NCI-H2196 treated with DMSO at 0.1 percent for 48 hours (cell line): Measurements from ENCODE around the gene DIAPH3.
"Not testable (repeated sequence)": the region's sequence is repeated elsewhere in the genome, so short reads cannot be mapped to it uniquely, and the experiment has no call there.

ENCODE experiments used
- DNase-seq: peaks from one replicate; lab custom pipeline; 2025; ENCODE audit not compliant: unreplicated experiment; lab: John Stamatoyannopoulos, UW

DIAPH3 gene

DNA sequence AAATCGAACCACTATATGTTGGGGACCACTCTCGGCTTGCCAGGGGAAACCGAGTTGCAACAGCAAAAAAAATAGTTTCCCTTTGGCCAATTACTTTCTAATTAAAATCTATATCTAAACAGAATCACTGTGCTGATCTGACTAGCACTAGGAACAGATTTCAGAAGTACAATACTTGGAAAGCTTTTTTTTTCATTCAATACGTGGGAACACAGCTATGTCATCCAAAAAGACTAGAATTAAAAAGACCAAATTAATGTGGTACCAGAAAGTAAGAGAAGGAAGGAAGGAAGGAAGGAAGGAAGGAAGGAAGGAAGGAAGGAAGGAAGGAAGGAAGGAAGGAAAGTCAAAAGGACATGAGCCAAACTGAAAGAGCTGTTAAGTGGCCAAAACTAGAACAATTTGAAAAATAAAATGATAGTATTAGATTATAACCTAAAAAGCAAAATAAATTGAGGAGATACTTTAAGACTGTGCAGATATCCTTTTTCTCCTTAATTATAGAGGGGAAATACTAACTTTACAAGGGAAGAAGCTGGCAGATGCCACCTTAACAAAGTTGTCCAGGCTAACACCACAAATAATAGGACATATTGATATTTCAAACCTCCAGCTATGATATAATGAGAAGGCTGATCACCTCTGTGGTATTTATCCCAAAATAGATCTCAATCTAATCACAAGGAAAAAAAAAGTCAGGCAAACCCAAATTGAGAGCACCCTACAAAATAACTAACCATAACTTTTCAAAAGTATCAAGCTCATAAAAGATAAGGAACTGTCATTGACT lies 63.9 kb downstream of the DIAPH3 start:
- DNase-seq: no peak

DNA sequence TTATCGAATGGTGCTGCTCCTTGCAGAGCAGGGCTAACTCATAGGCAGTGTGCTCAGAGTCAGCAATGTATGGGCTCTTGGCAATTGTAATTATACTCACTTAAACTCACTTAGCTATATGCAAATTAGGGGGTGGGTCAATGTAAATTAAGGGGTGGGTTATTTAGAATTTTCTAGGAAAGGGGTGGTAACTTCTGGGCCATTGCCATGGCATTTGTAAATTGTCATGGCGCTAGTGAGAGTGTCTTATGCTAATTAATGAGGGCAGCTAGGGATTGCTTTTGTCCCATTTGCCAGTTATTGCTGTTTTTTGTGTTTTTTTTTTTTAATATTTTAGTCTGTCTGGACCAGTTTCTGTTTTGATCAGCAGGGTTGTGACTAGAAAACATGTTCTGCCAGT lies 68.4 kb downstream of the DIAPH3 start:
- no peak for DNase-seq

DNA sequence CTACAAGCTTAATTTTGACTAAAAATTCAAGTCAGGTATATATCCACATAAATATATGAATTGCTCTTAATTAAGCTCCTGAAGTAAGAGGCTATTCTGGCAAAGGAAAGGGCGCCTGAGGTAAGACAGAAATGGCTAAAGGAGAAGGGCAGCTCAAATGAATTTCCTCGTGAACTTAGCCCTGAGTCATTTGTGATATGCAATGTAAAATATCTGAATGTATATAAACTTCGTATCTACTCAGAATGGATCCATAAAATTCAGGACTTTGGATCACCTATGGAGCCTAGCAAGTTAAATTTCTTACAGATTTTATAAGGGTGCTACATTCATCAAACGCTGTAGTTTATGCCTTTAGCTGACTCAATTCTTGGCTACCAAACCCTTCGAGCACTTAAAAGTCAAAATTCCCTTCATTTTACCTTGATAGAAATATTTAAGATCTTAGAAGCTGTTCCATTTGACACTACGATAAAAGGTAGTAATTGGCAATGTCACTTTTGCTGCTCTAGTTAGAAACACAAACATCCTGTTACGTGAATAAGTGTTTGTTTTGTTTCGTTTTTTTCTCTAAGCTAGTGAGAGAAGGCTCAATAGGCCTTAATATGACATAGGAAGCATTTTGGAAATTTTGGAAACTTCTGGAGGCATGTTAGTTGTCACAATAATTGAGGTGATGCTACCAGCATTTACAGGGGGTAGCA lies 69.2 kb downstream of the DIAPH3 start:
- DNase-seq: no peak

DNA sequence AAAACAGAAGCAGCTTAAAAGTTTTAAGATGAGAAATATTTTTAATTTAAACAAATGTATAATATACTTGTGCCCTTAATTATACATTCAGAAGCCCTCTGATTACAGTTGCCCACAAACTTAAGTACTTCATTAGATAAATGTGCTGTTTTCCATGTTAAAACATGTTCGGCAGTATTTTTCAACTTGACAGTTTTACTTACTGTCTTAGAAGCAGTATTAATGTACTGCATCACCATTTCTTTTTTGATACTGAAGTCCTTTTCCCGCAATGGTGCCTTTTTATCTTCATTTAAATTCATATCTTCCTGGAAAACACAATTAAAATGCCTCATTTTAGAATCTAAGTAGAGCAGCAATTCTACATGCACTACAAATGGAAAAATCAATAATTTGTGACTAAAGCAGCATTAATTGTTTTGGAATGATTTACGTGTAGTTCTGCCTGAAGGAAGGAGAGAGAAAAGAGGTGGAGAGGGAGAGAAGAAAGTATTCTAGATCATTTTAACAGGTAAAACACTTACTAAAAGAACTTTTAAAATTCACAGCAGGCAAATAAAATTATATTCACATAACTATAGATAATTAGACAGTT lies 70.2 kb downstream of the DIAPH3 start:
- no peak for DNase-seq

DNA sequence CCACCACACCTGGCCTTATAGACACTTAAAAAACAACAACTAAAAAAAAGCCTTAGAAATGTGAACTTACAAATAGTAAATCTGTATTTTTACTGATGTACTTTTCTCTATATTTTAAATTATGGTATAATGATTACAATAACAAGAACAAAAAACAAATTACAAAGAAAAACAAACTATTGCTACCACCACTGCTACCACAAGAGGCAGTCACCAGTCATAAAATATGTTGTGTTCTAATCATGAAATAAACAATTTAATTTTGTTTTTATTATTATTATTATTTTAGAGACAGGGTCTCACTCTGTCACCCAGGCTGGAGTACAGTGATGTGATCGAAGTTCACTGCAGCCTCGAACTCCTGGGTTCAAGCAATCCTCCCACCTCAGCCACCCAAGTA lies 72.2 kb downstream of the DIAPH3 start:
- no peak for DNase-seq

DNA sequence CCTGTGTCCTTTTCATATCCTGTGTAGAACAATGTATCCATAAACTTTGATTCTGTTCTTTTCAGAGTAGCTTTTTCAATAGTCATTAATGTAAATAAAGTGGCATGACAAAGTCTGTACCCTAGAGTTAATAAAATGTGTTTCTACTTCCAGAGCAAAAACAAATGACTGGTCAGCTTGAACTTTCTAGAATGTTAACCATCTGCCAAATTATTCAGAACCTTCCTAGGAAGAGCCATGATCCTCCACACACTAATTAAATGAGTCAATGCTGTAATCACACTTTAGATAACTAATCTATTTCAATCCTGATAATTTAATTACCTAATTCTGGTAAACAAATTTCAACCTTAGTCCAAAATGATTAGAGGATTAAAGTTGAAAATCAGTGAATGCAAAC lies 73.2 kb downstream of the DIAPH3 start:
- no peak for DNase-seq

DNA sequence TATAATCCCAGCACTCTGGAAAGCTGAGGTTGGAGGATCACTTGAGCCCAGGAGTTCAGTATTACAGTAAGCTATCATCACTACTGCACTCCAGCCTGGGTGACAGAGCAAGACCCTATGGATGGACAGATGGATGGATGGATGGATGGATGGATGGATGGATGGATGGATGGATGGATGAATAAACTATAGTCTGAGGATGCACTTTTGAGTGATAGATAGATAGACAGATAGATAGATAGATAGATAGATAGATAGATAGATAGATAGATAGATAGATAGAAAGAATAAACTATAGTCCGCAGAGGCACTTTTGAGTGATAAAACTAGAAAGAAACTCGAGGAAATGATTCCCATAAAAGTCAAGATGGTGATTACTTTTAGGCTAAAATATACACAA lies 79.9 kb downstream of the DIAPH3 start:
- DNase-seq: not testable (repeated sequence)

DNA sequence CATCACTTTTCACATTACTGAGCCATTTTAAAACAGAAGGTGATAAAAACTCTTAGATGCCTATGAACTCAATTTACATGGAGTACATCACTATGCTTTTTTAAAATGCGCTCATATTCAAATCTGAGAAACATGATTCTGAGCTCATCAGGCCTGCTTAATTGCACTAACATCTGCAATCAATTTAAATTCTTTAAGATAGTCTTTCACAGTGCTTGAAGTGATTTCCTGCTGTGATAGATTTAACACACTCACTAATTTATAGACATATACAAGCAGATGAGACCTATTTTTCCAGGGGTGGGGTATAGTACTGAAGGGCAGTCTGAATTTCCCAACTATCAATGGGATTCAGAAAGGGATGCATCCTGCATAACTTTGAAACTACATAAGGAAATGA lies 82.9 kb downstream of the DIAPH3 start:
- DNase-seq: no peak

DNA sequence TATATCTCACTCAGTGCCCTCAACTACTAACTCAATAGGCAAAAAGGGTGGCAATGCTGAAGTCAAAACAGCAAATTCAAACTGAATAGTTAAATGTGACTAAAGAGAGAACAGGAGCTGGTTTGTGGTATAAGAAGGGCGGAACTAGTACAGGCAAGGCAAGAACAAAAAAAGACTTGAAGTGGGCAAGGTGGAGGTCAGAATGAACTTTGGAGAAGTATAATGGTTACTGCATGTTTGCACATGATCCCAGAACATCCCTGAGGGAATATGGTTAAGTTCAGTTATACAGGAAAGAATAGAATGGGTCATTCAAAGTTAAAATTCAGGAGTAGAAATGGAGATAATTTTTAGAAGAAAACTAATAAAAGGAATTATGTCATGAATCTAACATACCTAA lies 85.5 kb downstream of the DIAPH3 start:
- no peak for DNase-seq

DNA sequence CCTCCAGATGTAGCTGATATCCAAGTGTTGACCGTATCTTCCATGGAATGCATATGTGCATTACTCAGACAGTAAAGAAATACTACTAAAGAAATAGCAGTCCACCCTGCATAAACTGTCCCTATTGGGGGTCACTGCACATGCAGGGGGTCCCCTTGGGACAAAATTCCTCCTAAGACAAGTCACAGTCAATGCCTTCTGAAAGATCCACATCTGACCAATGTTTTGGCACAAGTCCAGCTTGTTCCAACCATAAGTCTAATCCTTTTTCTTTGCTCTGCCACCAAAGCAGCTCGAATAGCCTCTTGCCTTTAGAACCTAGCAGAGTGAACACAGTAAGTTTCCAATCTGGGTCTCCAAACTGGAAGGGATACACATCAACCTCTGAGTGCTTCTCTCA lies 87.9 kb downstream of the DIAPH3 start:
- no peak for DNase-seq

DNA sequence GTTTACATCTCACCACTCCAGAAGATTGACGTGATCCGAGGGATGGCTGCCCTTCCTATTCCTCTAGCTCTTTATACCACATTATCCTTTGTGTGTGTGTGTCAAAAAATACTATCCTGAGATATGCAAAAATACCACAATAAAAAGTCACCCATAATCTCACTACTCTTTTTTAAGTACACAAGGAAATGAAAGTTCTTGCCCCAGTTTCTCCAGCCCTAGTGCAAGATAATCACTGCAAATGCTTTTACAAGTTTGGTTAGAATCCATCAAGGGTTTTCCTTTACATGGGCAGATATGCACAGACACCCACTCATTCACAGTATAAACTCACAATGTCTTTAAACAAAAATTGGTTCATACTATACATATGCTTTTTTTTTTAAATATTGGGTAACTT lies 89.3 kb downstream of the DIAPH3 start:
- DNase-seq: no peak

DNA sequence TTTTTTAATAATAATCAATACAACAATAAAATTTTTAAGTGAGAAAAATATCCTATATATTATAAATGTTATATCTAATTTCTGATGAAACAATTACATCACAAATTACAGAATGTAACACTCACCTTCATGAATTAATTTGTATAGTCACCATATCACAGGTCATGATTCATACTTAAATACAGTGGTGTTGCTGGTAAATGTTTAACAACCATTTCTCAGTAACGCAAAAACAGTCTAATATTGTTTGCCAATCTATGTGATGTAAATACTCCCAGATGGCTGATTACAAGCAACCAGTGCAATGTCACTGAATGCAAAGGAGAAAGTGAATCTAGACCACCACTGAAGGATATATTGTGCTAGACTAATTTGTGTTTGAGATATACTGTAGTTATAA lies 97.5 kb downstream of the DIAPH3 start:
- DNase-seq: no peak

DNA sequence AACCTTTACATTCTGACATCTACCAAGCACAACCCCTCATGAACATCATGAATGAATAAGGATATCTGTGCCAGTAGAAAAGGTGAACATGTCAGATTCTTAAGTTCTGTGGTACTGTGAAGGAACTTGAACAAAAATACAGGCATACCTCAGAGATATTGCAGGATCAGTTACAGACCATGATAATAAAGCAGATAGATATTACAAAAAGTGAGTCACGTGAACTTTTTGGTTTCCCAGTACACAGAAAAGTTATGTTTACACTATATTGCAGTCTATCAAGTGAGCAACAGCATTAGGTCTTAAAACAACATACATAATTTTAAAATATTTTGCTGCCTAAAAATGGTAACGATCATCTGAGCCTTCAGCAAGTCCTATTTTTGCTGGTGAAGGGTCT lies 101.2 kb downstream of the DIAPH3 start:
- DNase-seq: no peak

DNA sequence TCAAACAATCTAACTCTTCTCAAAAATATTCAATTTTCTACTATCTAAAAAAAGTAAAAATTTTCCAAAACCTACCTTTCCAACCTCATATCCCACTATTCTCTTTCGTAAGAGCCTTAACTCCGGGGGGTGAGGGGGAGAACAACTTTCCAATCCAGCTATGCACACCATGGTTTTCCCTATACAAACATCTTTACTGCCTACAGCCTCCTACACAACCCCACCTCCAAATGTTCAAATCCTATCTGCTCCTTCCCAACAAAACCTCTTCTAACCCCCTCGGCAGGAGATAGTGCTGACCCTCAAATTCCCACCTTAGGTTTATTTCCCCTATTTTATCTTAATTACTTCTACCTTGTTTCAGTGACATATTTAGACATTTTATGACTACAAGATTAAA lies 102.0 kb downstream of the DIAPH3 start:
- DNase-seq: no peak

DNA sequence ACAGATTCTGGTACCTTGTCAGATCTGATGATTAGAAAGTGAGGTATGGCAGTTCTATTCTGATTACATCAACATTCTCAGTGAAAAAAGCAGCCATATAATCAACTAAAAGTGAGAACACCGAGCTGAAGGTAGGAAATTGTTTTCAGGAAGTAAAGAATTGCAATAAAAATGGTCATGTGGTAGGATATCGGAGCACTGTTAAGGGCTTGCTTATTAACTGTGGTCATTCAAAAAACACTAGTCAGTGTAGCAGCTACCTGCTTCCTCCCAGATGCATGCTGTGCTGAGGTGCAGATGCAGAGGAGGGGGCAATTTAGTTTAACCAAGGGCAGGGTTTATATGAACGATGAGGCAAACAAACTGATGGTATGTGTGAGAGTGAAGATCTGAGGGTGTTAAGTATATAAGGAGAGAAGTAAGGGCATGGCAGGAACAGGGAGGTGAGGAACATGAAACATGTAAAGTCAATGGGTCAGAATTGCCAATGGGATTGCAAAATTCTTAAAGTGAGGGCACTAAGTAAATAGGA lies 111.9 kb downstream of the DIAPH3 start:
- no peak for DNase-seq

DNA sequence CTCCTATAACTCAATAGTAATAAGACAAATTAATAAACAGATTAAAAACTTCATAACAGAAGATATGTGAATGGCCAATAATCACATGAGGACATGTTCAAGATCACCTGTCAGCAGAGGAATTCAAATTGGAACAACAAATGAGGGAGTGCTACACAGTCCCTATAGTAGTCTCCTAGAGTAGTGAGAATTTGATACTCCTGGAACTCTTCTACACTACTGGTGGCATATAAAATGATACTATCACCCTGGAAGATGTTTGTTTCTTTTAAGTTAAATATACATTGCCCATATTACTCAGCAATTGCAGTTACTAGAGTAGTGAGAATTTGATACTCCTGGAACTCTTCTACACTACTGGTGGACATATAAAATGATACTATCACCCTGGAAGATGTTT lies 115.4 kb downstream of the DIAPH3 start:
- not testable (repeated sequence) for DNase-seq

DNA sequence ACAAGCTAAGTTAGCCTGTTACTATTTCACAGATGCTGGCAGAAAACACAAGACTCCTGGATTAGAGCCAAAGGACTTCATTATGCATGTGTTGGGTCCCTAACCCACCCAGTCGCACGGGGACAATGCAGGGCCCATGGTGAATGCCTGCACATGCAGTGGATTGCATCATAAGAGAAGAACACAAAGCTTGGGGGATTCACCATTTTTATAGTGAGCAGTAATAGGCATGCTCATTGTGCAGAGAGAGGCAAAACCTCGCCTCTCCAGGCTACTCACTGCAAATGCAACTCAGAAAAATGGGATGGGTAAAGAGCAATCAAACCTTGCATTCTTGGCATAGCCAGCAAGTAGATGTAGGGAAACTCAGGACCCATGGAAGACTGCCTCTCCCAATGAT lies 115.8 kb downstream of the DIAPH3 start:
- DNase-seq: no peak

DNA sequence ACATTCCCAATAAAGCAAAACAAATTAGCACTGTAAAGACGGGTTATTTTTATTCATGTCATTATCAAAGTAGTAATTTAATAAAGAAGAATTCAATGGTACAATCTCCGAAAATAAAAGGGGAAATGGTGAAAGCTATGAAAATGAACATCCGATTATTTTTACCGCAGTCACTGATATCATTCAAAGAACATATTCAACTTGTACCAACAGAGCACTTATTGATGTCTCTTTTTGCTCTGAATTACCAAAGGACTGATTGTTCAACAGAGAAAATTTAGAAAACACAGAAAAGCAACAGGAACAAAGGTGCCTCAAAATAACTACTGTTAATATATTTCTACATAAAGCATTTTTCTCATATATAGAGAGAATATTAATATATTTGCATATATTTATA lies 119.4 kb downstream of the DIAPH3 start:
- DNase-seq: no peak

DNA sequence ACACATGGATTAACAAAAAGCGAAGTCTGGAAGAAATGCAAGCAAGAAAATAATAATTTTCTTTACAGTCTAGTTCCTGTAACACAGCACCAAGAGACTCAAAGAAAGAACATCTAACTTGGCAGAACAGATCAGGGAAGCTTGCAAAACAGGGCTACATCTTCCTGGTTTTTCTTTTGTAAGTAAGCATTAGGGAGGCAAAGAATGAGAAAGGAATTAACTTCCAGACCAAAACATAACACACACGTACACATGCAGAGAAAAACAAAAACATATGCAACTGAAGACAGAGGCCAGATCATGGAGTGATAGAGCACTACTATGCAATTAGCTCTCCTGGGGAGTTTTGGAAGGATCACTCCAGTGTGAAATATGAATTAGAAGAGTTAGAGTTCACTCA lies 120.5 kb downstream of the DIAPH3 start:
- no peak for DNase-seq

DNA sequence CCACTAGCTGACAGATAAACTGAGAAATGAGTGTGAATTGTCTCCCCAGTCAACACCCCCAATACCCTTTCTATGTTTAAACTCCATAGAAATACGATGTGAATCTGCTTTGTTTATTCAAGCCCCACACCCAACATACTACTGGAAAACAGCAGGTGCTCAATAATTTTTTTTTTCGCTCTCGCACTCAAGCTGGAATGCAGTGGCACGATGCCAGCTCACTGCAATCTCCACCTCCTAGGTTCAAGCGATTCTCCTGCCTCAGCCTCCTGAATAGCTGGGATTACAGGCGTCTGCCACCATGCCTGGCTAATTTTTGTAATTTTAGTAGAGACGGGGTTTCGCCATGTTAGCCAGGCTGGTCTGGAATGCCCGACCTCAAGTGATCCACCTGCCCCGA lies 123.1 kb downstream of the DIAPH3 start:
- not testable (repeated sequence) for DNase-seq

DNA sequence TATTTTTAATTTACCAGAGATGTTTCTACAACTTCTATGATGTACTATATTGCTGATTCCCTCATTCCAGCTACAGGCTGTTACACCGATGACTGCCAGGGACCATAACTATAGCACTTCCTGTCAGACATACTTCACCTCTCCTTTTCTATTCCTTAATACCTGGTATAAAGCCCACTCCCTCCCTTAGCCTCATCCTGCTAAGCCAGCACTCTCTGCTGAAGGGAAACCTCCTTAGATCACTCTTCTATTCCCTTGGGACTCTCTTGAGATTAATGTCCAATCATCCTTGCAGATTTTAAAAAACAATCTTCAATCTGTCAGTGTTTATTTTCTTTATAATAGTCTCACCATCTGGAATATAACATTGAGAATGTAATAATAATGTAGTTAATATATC lies 127.9 kb downstream of the DIAPH3 start:
- DNase-seq: no peak

DNA sequence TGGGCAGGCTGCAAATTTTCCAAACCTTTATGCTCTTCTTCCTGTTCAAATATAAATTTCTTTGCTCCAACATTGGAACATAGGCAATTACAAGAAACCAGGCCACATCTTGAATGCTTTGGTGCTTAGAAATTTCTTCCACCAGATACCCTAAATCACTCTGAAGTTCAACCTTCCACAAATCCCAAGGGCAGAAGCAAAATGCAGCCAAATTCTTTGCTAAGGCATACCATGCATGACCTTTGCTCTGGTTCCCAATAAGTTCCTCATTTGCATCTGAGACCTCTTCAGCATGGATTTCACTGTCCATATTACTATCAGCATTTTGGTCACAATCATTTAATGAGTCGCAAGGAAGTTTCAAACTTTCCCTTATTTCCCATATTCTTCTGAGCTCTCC lies 130.9 kb downstream of the DIAPH3 start:
- no peak for DNase-seq
